Dendritic cell treated with granulocyte-macrophage colony-stimulating factor and Interleukin-4, amounts not matched to agents 40 ng/mL and 50 ng/mL, for 4 days (primary cell): ENCODE results near the gene FBF1.
"Not testable (repeated sequence)": the region's sequence is repeated elsewhere in the genome, so short reads cannot be mapped to it uniquely, and the experiment has no call there.

Experiments used
- H3K27ac Mint-ChIP-seq: one replicate; pipeline ENCODE4 v1.8.0; 2022; ENCODE audit warnings: mild to moderate bottlenecking, mixed read lengths
- H3K27me3 Mint-ChIP-seq: one replicate; pipeline ENCODE4 v1.8.0; 2022; ENCODE audit warnings: mild to moderate bottlenecking, mixed read lengths
- H3K36me3 Mint-ChIP-seq: one replicate; pipeline ENCODE4 v1.8.0; 2022; ENCODE audit warnings: low read depth, mixed read lengths
- H3K4me1 Mint-ChIP-seq: one replicate; pipeline ENCODE4 v1.8.0; 2022; ENCODE audit warnings: low read depth, mixed read lengths
- H3K4me3 Mint-ChIP-seq: one replicate; pipeline ENCODE4 v1.8.0; 2022; ENCODE audit warnings: mild to moderate bottlenecking, moderate library complexity, mixed read lengths
- H3K9me3 Mint-ChIP-seq: one replicate; pipeline ENCODE4 v1.8.0; 2022; ENCODE audit warnings: mixed read lengths
- intact Hi-C: fragments of 100-400 bp; cut with micrococcal nuclease; formaldehyde crosslinking; loops from one replicate; pipeline ENCODE4 v1.15.0; 2022

Gene FBF1

DNA sequence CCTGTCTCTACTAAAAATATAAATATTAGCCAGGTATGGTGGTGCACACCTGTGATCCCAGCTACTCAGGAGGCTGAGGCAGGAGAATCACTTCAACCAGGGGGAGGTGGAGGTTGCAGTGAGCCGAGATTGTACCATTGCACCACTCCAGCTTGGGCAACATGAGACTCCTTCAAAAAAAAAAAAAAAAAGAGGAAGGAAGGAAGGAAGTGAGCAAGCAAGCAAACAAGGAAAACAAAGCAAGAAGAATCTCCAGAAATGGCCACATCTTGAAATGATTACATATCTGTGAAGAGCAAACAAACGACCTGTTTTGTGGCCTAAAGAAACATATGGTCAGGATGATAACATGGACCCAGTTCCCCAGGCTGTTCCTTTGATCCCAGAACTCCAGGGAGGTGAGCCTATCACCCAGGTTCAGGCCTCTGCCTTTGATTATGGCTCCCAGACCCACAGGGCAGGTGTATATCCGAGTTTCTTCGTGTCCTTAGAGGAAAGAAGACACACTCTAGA, 29.2 kb upstream of the FBF1 start:
- no peaks in the 10 kb centered on the region for H3K27me3 Mint-ChIP-seq
- H3K36me3 Mint-ChIP-seq = peaks cover 77% of the 10 kb centered on the region
- H3K4me3 Mint-ChIP-seq = no peak overlapping the region
- no peaks in the 10 kb centered on the region for H3K9me3 Mint-ChIP-seq
- intact Hi-C loops = no loop called here
- peaks cover 34% of the 10 kb centered on the region for H3K4me1 Mint-ChIP-seq
- H3K27ac Mint-ChIP-seq = peak overlapping the region; percentile 58

DNA sequence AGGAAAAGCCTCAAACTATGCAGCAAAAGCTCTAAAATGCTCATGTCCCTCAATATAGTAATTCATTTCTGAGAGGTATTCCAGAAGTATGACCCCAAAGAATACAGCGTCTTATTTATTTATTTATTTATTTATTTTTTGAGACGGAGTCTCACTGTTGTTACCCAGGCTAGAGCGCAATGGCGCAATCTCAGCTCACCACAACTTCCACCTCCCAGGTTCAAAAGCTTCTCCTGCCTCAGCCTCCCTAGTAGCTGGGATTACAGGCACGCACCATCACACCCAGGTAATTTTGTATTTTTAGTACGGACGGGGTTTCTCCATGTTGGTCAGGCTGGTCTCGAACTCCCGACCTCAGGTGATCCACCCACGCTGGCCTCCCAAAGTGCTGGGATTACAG, 28.2 kb upstream of the FBF1 start:
- peak overlapping the region; percentile 58 for H3K27ac Mint-ChIP-seq
- intact Hi-C loops, H3K4me3 Mint-ChIP-seq, H3K9me3 Mint-ChIP-seq, H3K27me3 Mint-ChIP-seq: not testable (repeated sequence)
- H3K4me1 Mint-ChIP-seq = peaks cover 34% of the 10 kb centered on the region
- H3K36me3 Mint-ChIP-seq = peaks cover 67% of the 10 kb centered on the region

DNA sequence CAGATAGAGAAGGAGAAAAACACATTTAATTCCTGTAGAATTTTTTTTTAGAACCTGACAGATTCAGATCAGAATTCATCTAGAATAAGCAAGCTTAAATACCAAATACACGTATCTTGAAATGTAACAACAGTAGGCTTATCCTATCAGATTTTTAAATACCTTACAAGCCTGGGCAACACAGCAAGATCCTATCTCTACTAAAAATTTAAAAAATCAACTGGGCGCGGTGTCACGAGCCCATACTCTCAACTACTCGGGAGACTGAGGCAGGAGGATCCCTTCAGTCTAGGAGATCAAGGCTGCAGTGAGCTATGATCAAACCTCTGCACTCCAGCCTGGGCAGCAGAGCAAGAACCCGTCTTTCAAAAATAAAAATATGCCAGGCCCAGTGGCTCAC, 24.6 kb upstream of the FBF1 start:
- no peaks in the 10 kb centered on the region for H3K27me3 Mint-ChIP-seq
- H3K4me1 Mint-ChIP-seq = peaks cover 13% of the 10 kb centered on the region
- H3K4me3 Mint-ChIP-seq = no peak overlapping the region
- intact Hi-C loops = no loop called here
- H3K36me3 Mint-ChIP-seq = peaks cover 55% of the 10 kb centered on the region
- H3K9me3 Mint-ChIP-seq = no peaks in the 10 kb centered on the region
- H3K27ac Mint-ChIP-seq = no peak overlapping the region

DNA sequence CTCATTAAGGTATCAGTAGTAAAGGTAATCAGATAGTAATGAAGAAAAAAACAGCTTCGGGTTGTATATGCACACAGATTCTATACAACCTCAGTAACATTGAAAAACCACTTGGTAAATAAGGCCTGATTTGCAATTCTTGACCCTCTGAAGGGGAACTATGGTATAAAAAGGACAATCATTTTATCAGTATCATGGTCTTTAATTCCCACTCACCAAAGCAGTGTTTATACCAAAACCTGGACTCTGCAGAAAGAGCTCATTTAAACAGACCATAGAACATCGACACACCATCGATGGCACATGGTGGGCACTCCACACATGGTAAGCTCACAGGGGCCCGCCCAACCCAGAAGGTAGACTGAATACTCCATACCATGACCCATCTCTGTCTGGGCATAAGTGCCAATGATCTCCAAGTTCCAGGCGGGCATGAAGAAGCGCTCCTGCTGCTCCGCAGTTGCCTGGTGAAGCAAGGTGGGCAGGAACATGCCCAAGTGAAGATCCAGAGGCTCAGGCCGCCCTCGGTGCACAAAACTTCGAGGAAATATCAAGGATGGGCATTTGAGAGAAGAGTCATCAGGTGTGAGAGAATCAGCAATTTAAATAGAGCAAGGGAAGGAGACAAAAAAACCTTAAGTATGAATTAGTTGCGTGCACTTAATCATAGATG, 19.1 kb upstream of the FBF1 start:
- Mint-ChIP-seq H3K4me3 (no peak overlapping the region), H3K27ac (no peak overlapping the region), H3K36me3 (peaks cover 70% of the 10 kb centered on the region), H3K4me1 (no peaks in the 10 kb centered on the region), H3K9me3 (no peaks in the 10 kb centered on the region), H3K27me3 (no peaks in the 10 kb centered on the region)
- intact Hi-C loops = no loop called here

DNA sequence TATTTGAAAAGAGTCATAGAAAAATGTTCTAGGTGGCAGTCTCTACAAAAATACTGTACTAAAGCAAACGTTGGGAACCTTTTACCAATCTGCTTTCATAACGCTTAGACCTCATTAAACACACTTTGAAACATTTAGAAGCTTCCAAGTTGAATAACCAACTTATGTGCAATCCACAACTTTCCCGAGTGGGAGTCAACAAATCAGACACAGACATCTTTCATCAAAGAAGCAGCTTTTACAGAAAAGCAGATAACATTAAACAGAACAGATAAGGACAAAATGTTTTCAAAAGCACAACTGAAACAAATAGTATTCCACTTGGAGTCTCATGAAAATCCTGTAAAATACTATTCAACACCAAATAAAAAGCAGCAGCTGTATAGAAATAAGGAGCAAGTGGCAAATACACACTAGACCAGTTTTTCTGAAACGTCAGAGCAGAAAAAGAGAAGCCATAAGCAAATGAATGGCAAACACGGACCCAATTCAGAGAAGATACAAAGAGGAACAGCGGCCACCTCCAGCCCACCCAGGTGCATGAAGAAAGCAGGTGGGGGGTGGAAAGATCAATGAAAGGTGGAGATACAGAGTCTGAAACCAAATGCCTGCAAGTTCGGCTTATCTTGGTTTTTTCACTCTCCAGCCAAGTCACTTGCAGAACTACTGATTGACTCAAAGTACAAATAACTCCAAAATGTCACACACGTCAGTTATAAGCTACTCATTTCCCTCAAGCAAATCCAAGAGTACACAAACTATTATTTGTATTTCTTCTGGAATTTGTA, 18.4 kb upstream of the FBF1 start:
- intact Hi-C loops = no loop called here
- Mint-ChIP-seq H3K36me3 (peaks cover 77% of the 10 kb centered on the region), H3K27ac (no peak overlapping the region), H3K27me3 (no peaks in the 10 kb centered on the region), H3K4me1 (no peaks in the 10 kb centered on the region), H3K9me3 (no peaks in the 10 kb centered on the region), H3K4me3 (no peak overlapping the region)

DNA sequence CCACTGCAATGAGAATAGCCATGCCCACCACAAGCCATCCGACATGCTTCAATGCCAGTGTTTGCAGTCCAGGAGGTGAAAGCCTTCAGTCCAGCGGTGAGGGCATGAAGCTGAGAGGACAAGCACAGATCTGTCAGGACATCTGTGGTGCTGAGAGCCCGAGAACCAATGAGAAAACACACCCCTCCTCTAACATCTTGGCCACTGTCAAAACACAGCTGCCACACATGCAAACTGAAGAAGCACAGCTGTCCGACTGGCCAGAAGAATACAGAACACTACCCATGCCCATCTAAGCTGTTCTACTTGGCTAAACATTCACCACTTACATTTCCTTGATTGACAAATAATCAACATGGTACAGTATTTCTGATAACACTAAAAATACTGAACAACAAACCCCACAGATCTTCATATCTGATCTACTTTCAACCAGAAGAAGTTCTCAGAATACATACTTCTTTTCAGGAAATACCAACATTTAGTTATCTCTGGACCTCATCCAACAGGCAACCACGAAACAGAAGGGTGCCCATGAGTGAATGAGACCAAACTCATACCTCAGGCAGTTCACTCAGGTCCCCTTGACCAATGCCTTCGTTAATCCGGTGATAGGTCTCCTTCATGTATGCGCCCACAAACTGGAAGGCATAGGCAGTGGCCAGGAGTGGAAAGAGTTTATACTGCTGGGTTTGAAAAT, 10.2 kb upstream of the FBF1 start:
- no peaks in the 10 kb centered on the region for H3K9me3 Mint-ChIP-seq
- peaks cover 100% of the 10 kb centered on the region for H3K36me3 Mint-ChIP-seq
- H3K27ac Mint-ChIP-seq = no peak overlapping the region
- no peak overlapping the region for H3K4me3 Mint-ChIP-seq
- intact Hi-C loops = no loop called here
- H3K4me1 Mint-ChIP-seq = no peaks in the 10 kb centered on the region
- H3K27me3 Mint-ChIP-seq = no peaks in the 10 kb centered on the region

DNA sequence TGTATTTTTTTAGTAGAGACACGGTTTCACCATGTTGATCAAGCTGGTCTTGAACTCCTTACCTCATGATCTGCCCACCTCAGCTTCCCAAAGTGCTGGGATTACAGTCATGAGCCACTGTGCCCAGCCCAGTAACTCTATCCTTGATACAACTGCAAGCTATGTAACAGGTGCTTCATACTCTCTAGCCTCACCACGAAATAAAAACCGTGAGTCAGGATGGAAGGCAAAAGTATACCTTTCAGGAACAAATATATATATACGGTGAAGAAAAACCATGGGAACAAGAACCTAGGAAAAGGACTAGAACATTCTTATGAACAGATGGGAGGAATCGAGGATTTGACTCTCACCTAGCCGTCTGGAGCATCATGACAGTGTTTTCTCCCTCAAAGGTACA, 9.6 kb upstream of the FBF1 start:
- Mint-ChIP-seq H3K4me1 (no peaks in the 10 kb centered on the region), H3K27ac (no peak overlapping the region), H3K9me3 (no peaks in the 10 kb centered on the region), H3K27me3 (no peaks in the 10 kb centered on the region), H3K4me3 (no peak overlapping the region), H3K36me3 (peaks cover 98% of the 10 kb centered on the region)
- intact Hi-C loops = no loop called here

DNA sequence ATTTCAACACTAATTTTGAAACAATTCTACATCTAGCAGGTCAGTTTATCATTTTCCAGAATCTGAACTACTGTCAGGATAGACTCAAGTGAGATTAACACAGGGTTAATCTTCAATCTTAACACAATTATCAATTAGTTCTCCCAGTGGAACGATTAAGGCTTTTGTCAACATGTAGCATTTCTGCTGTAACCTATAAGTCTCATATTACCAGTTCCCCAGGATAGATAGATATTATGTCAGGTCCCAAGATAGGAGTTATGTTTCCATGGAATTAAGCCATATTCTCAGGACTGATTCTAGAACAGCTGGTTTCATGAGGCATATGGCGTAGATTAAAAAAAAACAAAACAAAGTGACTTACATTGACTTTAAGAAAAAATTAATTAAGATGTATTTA, 4.4 kb upstream of the FBF1 start:
- Mint-ChIP-seq H3K36me3 (peaks cover 69% of the 10 kb centered on the region), H3K27ac (no peak overlapping the region), H3K27me3 (no peaks in the 10 kb centered on the region), H3K4me3 (no peak overlapping the region), H3K9me3 (no peaks in the 10 kb centered on the region), H3K4me1 (peaks cover 13% of the 10 kb centered on the region)
- intact Hi-C loops = no loop called here

DNA sequence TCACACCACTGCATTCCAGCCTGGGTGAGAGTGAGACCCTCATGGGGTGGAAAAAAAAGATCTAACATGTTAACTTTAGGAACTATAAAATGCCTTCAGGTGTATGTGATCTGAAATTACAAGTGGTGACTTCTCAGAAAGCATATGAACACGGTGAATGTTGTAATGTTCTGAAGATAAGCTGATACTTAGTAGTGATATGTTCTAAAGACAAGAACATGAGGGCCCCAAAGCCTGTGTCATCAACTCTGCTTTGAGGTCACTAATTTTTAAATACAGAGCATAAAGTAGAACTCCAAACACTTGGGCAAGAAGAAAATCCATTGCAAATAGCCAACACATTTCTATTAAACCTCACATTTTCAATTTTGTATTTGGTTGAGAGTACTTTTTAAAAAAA, 2.6 kb upstream of the FBF1 start:
- Mint-ChIP-seq H3K27ac (no peak overlapping the region), H3K36me3 (peaks cover 52% of the 10 kb centered on the region), H3K9me3 (no peaks in the 10 kb centered on the region), H3K4me1 (peaks cover 16% of the 10 kb centered on the region), H3K4me3 (no peak overlapping the region), H3K27me3 (no peaks in the 10 kb centered on the region)
- intact Hi-C loops = no loop called here

DNA sequence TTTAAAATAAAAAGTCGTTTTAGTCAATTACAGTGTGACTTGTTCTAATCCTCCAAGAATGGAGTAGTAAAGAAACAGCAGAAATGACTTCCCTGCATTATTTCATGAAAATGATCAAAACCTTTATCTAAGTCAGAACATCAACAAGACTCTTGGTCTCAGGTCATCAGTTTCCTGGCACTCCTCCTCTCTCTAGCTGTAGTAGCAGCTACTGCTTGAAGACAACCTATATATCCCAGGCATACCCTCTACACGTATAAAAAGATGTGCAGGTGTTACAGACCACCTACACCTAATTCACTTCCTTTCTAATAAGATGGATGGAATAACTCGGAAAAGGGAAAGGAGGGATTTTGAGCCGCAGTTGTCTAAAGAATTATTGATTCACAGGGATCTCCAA, 1.6 kb upstream of the FBF1 start:
- H3K27me3 Mint-ChIP-seq = no peaks in the 10 kb centered on the region
- peaks cover 16% of the 10 kb centered on the region for H3K4me1 Mint-ChIP-seq
- H3K4me3 Mint-ChIP-seq = no peak overlapping the region
- no peak overlapping the region for H3K27ac Mint-ChIP-seq
- peaks cover 42% of the 10 kb centered on the region for H3K36me3 Mint-ChIP-seq
- intact Hi-C loops = no loop called here
- H3K9me3 Mint-ChIP-seq = no peaks in the 10 kb centered on the region

DNA sequence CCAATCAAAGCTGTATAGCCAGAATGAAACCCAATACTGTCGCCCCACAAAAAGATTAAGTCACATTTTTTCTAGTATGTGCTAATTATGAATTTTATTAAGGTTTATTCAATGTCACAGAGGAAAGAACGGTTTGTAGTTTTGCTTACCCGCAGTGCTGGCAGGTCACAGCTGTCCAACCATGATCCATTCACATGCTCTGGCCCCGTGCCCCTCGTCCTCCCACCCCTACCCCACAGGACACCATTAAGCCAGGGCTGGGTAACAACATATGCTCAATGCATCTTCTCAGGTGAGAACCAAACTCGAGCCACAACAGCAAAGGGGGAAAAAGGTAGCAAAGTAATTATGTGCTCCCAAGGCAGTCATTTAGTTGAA, 589 bp upstream of the FBF1 start:
- peaks cover 16% of the 10 kb centered on the region for H3K4me1 Mint-ChIP-seq
- intact Hi-C loops = loop anchor here (1.0 kb wide), 2 partner anchors 36 to 38 kb away; partner anchors contain the start of genes ACOX1 and TEN1
- peaks cover 2% of the 10 kb centered on the region for H3K27me3 Mint-ChIP-seq
- peak overlapping the region; percentile 80 for H3K27ac Mint-ChIP-seq
- H3K4me3 Mint-ChIP-seq = peak overlapping the region; percentile 78
- no peaks in the 10 kb centered on the region for H3K9me3 Mint-ChIP-seq
- H3K36me3 Mint-ChIP-seq = peaks cover 31% of the 10 kb centered on the region

DNA sequence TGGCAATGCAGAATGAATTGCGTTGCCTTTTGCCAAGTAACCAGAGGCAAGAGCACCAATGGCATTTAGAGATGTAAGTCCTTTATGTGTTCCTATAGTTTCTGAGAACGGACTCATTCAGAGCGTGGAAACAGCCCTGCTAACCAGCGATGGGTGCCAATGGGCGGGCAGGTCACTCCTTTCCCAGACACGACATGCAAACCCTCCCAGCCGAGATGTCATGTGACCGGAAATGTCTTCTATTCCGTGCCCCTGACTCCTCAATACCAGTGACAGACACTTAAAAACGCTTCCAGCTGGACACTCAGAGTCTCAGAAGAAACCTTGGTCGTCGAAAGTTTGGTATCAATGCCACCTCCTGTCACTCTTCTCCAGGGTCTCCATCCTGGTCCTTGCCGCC, 3.2 kb downstream of the FBF1 start:
- Mint-ChIP-seq H3K27ac (no peak overlapping the region), H3K4me3 (no peak overlapping the region), H3K36me3 (peaks cover 7% of the 10 kb centered on the region), H3K9me3 (no peaks in the 10 kb centered on the region), H3K27me3 (peaks cover 2% of the 10 kb centered on the region), H3K4me1 (peaks cover 16% of the 10 kb centered on the region)
- intact Hi-C loops = no loop called here

DNA sequence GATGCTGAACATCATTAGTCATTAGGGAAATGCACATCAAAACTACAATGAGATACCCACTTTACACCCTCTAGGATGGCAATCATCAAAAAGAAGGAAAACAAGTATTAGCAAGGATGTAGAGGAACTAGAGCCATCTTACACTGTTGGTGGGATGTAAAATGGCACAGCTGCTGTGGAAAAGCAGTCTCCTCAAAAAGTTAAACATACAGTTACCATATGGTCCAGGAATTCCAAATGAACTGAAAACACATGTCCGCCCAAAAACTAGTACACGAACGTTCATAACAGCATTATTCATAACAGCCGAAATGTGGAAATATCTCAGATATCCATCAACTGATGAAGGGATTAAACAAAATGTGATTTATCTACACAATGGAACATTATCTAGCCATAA, 7.0 kb downstream of the FBF1 start:
- intact Hi-C loops = no loop called here
- no peak overlapping the region for H3K4me3 Mint-ChIP-seq
- no peak overlapping the region for H3K27ac Mint-ChIP-seq
- no peaks in the 10 kb centered on the region for H3K36me3 Mint-ChIP-seq
- no peaks in the 10 kb centered on the region for H3K9me3 Mint-ChIP-seq
- H3K4me1 Mint-ChIP-seq = no peaks in the 10 kb centered on the region
- H3K27me3 Mint-ChIP-seq = peaks cover 2% of the 10 kb centered on the region

DNA sequence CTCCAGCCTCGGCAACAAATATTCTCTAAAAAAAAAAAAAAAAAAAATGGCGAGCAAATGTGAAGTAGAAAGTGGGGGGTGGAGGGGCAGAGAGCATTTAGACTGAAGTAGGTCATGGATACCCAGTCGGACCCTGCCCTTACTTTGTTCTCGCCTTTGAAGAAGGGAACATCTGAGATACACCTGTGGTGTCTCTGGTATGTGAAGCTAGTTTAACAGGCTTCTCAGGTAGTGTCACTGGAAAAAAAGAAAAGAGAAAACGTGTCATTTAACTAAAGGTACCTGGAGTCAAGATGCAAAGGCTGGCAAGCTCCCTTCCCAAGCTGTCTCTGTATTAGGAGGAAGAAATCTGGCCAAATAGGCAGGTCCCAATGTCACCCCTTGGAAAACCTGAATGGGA, 8.0 kb downstream of the FBF1 start:
- Mint-ChIP-seq H3K4me3 (no peak overlapping the region), H3K36me3 (no peaks in the 10 kb centered on the region), H3K9me3 (no peaks in the 10 kb centered on the region), H3K4me1 (peaks cover under 1% of the 10 kb centered on the region), H3K27me3 (peaks cover 2% of the 10 kb centered on the region), H3K27ac (no peak overlapping the region)
- intact Hi-C loops = no loop called here
